ENCODE measurements around the gene STYXL1. TPM values are rescaled to one million over a fixed set of nuclear protein-coding genes. Genes with fewer than 3 reads are reported as not detected.

Gene STYXL1
- total RNA-seq, 1 donor = 10.8 TPM

DNA sequence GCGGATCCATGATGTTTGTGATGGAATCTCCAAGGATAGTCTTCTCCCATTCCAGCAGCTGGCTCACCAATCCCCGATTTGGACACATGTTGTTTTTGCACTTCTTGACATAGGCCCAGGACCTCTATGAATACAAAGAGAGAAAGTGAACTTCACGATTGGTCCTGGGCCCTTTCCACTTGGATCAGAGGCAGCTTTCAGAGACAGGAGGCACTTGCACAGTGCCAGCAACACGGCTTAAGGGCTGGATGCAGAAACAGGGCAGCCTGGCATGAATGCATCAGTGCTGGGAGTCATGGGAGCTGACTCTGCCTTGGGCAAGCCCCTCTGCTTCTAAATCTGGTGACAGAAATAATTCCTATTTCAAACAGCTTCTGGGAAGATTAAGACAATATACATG lies 51.3 kb downstream of the STYXL1 start:
- Histone ChIP-seq H3K4me3 (ENCODE audit: low read length) (no peak overlapping the region), H3K4me1 (ENCODE audit: insufficient read depth, low read length) (peaks cover 32% of the 10 kb centered on the region), H3K9me3 (ENCODE audit: low read depth, low read length) (no peaks in the 10 kb centered on the region), H3K27me3 (ENCODE audit: insufficient read depth, low read length) (no peaks in the 10 kb centered on the region)

DNA sequence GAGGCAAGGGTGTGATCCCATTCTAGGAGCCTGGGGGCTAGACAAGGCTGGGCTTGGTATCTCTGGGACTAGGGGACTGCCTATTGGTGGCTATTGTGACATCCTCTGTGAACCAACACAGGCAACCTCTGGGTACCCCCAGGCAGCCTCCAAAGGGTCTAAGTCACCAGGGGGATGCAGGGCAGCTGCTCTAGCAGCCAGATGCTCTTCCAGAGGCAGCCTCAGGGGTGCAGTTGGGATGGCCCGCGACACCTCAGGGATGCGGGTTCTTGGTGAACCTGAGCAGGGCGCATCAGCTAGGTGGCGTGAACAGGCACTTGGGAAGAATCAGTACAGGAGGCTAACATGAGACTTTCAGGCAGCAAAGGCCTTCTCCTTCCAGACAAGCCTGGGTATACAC lies 51.8 kb downstream of the STYXL1 start:
- Histone ChIP-seq H3K4me3 (ENCODE audit: low read length) (no peak overlapping the region), H3K27me3 (ENCODE audit: insufficient read depth, low read length) (no peaks in the 10 kb centered on the region), H3K4me1 (ENCODE audit: insufficient read depth, low read length) (peaks cover 32% of the 10 kb centered on the region), H3K9me3 (ENCODE audit: low read depth, low read length) (no peaks in the 10 kb centered on the region)

DNA sequence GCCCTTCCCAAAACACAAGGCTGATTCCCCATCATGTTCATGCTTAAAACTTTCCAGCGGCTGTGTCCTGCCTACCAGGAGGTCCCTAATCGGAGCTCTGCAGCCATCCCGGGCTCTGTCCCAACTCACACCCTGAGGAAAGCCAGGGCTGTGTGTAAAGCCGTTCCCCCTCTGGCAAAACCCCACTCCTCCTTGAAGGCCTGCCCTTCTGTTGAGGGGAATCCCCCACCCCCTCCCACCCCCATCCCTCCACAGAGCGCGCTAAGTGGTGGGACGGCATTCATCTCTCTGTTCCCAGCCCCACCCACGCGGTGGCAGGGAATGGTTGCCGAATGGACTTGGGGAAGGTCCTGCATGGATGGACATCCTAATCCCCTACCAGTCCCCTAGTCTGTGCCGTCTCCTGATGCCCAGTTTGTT lies 52.7 kb downstream of the STYXL1 start:
- peak overlapping the region; percentile 85 for H3K4me3 ChIP-seq (ENCODE audit: low read length)
- no peaks in the 10 kb centered on the region for H3K27me3 ChIP-seq (ENCODE audit: insufficient read depth, low read length)
- H3K4me1 ChIP-seq (ENCODE audit: insufficient read depth, low read length) = peaks cover 32% of the 10 kb centered on the region
- H3K9me3 ChIP-seq (ENCODE audit: low read depth, low read length) = no peaks in the 10 kb centered on the region

DNA sequence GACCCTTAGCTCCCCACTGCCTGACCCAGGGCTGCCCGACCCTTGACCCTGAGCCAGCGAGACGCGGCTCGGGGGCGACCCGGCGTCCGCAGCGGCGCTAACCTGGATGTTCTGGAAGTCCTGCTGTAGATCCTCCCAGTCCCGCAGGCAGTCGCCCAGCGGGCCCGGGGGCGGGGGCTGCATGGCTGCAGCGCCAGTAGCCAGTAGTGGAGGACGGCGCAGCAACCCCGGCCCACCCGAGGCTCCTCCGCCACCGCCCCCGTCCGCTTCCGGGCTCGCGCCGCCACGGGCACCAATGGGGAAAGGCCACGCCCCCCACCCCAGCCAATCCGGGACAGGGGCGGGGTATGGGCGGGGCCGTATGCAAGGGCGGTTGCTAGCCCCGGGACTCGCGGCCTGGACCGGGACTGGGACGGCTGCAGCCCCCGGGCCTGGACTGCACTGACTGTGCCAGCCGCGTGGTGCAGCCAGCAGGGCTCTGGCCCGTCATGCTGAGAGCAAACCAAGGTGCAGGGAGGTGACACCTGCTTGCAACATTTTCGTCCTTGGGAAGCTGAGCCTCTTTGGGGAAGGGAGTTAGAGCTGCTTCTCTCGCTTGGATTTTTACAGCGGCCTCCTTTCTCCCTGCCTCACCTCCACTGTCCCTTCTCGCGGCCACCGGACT lies 53.3 kb downstream of the STYXL1 start, which contains the start of gene TMEM120A:
Gene TMEM120A (minus strand): TSS at position 208 of the 664 bp plus-strand sequence. CDS start 25 bp downstream, at position 183.
- Histone ChIP-seq H3K9me3 (ENCODE audit: low read depth, low read length) (no peaks in the 10 kb centered on the region), H3K4me1 (ENCODE audit: insufficient read depth, low read length) (peaks cover 32% of the 10 kb centered on the region), H3K4me3 (ENCODE audit: low read length) (peak within 1 kb of the TSS; percentile 85), H3K27me3 (ENCODE audit: insufficient read depth, low read length) (no peaks in the 10 kb centered on the region)

DNA sequence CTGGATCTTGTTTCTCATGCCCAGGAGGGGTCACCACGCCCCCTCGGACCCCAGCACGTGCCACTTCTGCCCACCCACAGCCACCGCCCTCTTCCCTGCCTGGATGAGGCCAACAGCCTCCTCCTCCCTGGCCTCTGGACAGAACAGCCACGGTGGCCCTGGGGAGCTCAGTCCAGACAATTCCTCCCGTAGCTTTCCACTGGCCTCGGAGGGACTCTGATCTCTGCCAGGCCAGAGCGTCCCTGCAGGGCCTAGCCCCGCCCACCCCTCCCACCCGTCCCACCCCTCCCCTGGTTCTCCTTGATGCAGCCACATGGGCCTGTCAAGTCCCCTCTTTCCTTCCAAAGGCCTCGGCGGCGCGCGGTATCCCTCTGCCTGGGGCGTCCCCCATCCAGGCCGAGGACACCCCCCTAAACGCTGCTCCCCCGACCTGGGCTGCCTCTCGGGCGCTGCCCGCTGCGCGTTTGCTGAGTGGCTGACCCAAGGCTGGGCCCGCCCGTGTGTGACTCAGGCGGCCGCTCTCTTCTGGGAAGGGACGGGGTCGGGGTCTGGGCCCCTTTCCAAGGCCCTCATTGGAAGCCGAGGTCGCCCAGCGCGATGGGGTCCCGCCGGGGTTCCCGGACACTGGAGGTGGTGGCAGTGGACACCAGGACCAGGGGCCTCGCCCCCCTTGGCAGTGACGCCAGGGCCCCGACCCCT lies 54.0 kb downstream of the STYXL1 start:
- Histone ChIP-seq H3K27me3 (ENCODE audit: insufficient read depth, low read length) (no peaks in the 10 kb centered on the region), H3K9me3 (ENCODE audit: low read depth, low read length) (no peaks in the 10 kb centered on the region), H3K4me1 (ENCODE audit: insufficient read depth, low read length) (peaks cover 32% of the 10 kb centered on the region), H3K4me3 (ENCODE audit: low read length) (peak overlapping the region; percentile 85)

DNA sequence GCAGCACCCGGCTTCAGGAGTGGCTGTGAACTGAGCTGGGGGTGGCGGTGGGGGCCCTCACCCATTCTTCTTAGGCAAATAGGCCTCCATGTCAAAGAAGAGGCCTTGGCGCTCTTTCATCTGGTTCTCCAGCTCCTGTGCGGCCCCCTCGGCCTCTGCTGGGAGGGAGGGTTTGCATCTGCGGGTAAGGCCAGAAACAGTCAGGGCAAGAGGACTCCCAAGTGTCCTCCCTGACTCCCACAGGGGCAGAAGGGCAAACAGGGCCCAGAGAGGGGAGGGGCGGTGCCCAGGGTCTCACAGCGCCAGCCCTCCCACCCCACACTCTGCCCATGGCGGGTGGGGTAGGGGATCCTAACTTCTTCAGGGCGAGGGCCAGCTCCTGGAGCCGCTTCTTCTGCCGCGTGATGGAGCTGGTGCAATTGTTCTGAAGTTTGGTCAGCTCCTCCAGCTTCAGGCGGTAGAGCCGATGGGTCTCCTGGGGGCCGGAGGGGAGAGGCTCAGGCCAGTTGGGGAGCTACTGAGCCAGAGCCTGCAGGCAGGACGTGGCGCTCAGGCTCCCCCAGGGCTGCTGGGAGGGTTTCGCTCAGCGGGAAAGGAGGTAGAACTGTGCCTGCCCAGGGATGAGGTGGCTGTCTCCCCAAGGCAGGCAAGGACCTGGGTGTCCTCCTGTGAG lies 55.6 kb downstream of the STYXL1 start:
- no peaks in the 10 kb centered on the region for H3K27me3 ChIP-seq (ENCODE audit: insufficient read depth, low read length)
- peaks cover 32% of the 10 kb centered on the region for H3K4me1 ChIP-seq (ENCODE audit: insufficient read depth, low read length)
- no peaks in the 10 kb centered on the region for H3K9me3 ChIP-seq (ENCODE audit: low read depth, low read length)
- H3K4me3 ChIP-seq (ENCODE audit: low read length) = no peak overlapping the region

DNA sequence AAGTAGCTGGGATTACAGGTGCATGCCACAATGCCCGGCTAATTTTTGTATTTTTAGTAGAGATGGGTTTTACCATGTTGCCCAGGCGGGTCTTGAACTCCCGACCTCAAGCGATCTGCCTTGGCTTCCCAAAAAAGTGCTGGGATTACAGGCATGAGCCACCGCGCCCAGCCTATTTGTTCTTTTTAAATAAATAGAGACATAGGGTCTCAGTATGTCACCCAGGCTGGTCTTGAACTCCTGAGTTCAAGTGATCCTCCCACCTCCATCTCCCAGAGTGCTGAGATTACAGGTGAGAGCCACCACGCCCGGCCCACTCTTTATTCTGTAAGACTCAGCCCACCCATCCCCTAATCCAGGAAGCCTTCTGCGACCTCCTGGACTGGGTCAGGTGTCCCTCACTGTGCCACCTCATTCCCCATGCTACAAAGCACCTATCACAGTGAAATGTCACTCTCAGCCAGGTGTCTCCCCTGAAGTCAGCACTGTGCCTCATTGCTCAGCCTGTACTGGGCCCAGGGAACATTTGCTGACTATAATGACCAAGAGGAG lies 56.2 kb downstream of the STYXL1 start:
- H3K4me3 ChIP-seq (ENCODE audit: low read length) = no peak overlapping the region
- no peaks in the 10 kb centered on the region for H3K9me3 ChIP-seq (ENCODE audit: low read depth, low read length)
- peaks cover 27% of the 10 kb centered on the region for H3K4me1 ChIP-seq (ENCODE audit: insufficient read depth, low read length)
- no peaks in the 10 kb centered on the region for H3K27me3 ChIP-seq (ENCODE audit: insufficient read depth, low read length)

DNA sequence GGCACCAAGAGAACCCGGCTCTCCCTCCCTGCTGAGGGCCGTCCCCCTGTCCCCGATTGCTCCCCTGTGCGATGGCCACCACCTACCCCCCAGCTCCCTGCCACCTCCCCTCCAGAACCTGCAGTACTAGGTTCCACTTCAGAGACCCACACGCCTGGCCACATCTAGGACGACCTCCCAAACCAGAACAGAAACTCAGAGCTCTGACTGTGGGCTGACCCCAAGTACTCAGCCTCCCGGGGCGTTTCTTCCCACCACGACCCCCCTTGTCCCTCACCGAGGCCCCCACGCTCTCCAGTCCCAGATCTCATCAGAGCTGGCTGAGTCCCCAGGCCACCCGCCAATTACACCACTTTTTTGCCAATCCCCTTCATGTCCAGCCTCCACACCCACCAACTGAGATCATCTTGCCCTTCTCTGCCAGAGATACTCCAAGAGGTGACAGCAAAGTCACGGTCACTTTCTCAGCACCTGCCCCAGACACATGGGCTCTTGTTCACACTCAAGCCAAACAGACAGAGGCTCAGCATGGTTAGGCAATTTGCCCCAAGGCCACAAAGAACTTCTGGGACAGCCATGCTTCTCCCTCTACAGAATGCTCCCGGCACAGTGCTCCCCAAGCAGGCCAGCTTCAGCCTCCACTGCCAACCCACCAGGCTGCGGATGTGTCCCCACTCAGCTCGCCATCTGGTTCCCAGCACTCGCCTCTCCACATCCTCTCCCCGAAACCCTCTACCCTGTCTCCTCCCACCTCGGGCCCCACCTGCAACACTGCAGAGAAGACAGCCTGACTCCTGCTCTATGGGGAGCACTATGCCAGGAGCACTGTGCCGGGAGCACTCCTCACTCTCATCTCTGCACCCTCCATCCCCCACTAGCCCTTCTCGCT lies 58.1 kb downstream of the STYXL1 start:
- Histone ChIP-seq H3K4me3 (ENCODE audit: low read length) (no peak overlapping the region), H3K27me3 (ENCODE audit: insufficient read depth, low read length) (no peaks in the 10 kb centered on the region), H3K4me1 (ENCODE audit: insufficient read depth, low read length) (peaks cover 9% of the 10 kb centered on the region), H3K9me3 (ENCODE audit: low read depth, low read length) (no peaks in the 10 kb centered on the region)

DNA sequence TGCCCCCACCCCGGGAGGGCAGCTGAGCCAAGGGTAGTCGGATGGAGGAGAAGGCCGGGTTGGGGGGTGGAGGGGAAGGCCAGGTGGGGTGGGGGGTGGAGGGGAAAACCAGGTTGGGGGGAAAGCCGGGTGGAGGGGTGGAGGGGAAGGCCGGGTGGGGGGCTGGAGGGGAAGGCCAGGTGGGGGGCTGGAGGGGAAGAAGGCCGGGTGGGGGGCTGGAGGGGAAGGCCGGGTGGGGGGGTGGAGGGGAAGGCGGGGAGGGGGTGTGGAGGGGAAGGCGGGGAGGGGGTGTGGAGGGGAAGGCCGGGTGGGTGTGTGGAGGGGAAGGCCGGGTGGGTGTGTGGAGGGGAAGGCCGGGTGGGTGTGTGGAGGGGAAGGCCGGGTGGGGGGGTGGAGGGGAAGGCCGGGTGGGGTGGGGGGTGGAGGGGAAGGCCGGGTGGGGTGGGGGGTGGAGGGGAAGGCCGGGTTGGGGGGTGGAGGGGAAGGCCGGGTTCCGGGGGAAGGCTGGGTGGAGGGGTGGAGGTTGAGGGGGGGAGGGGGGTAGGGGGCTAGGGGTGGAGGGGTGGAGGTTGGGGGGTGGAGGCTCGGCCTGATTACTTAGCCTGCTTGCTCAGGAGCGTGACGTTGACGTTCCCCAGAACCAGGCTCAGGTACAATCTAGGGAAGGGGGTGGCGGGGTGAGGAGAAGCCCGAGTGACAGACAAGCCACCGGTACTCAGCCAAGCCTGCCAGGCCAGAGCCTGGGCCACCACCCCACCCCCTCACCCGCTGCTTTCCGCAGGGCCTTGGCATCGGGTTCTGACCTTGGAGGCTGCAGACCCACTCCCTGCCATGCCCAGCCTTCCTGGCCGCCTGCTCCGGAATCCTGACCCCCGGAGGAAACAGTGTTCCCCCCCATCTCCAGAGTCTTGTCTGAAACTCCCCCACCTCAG lies 59.0 kb downstream of the STYXL1 start:
- H3K4me3 ChIP-seq (ENCODE audit: low read length) = no peak overlapping the region
- peaks cover 7% of the 10 kb centered on the region for H3K4me1 ChIP-seq (ENCODE audit: insufficient read depth, low read length)
- H3K27me3 ChIP-seq (ENCODE audit: insufficient read depth, low read length) = no peaks in the 10 kb centered on the region
- no peaks in the 10 kb centered on the region for H3K9me3 ChIP-seq (ENCODE audit: low read depth, low read length)

DNA sequence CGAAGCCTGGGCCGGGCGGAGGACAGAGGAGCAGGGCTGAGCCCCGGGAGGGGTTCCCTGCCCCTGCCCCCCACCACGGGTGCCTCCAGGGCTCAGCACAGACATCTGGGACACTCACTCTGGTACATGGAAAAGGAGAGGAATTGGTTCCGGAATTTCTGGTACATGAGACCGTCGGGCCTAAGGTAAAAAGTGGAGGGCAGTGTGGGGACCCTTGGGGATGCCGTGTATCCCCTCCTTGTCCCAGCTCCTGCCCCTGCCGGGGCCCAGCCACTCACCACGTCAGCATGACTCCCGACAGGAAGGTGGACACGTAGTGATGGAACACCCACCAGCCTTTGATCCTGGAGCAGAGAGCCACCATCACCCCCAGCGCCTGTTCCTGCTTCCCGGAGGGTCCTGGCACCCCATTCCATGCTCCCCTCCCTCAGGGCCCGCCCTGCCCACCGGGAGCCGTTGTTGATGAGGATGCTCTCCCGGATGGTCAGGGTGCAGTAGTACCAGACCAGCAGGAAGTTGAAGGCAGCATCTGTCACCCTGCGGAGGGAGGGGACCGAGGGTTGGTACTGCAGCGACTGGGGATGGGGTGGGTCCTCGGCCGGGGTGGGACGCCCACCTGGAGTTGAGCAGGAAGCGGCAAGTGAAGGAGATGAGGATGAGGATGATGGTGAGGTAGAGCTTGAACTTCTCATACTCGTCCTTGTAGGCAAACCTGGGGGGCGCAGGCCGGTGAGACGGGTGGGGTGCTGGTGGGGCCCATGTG lies 59.8 kb downstream of the STYXL1 start:
- Histone ChIP-seq H3K4me1 (ENCODE audit: insufficient read depth, low read length) (no peaks in the 10 kb centered on the region), H3K27me3 (ENCODE audit: insufficient read depth, low read length) (no peaks in the 10 kb centered on the region), H3K9me3 (ENCODE audit: low read depth, low read length) (no peaks in the 10 kb centered on the region), H3K4me3 (ENCODE audit: low read length) (no peak overlapping the region)

DNA sequence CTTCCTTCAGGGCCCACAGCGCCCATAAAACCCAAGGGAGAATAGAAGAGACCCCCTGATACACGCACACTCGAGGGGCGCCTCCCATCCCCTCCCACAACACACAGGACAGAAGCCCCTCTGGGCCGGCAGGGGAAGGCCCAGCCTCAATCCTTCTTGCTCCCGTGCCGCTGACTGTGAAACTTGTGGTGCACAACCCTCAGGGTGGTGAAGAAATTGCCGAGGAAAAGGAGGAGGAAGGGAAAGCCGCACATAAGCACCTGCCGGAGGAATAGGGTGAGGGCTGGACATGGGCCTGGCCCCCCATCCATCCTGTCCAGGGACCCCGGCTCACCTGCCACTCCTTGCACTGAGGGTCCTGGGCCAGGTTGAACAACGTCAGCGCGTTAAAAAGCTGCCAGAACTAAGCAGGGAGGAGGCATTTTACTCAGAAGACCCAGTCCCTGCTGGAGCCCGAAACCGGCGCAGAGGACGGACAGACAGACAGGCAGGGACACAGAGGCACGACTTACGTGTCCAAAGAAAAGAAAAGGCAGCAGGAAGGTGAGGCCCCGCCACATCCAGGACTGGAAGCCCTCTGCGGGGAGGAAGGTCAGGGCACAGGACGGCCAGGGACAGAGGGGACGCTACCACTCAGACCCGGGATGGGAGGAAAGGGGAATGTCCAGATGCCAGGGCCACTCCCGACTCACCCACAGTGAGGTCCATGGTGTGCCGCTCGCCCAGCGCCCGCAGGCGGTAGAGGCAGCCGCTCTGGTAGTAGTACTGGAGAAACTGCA lies 60.6 kb downstream of the STYXL1 start:
- Histone ChIP-seq H3K9me3 (ENCODE audit: low read depth, low read length) (no peaks in the 10 kb centered on the region), H3K4me1 (ENCODE audit: insufficient read depth, low read length) (no peaks in the 10 kb centered on the region), H3K27me3 (ENCODE audit: insufficient read depth, low read length) (no peaks in the 10 kb centered on the region), H3K4me3 (ENCODE audit: low read length) (no peak overlapping the region)

DNA sequence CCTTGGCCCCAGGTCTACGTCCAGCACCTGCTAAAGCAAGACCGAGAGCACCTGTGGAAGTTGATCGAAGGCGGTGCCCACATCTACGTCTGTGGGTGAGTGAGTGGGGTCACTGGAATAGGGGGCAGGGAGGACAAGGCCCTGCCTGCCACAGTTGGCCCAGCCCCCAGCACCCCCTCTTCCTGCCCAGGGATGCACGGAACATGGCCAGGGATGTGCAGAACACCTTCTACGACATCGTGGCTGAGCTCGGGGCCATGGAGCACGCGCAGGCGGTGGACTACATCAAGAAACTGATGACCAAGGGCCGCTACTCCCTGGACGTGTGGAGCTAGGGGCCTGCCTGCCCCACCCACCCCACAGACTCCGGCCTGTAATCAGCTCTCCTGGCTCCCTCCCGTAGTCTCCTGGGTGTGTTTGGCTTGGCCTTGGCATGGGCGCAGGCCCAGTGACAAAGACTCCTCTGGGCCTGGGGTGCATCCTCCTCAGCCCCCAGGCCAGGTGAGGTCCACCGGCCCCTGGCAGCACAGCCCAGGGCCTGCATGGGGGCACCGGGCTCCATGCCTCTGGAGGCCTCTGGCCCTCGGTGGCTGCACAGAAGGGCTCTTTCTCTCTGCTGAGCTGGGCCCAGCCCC lies 61.5 kb downstream of the STYXL1 start:
- Histone ChIP-seq H3K4me3 (ENCODE audit: low read length) (no peak overlapping the region), H3K9me3 (ENCODE audit: low read depth, low read length) (no peaks in the 10 kb centered on the region), H3K27me3 (ENCODE audit: insufficient read depth, low read length) (no peaks in the 10 kb centered on the region), H3K4me1 (ENCODE audit: insufficient read depth, low read length) (no peaks in the 10 kb centered on the region)

All from mononuclear cell (primary cell).